Measurements from ENCODE around the gene TMEM106B. TPM values are rescaled to one million over a fixed set of nuclear protein-coding genes. Genes with fewer than 3 reads are reported as not detected.
"Not testable (repeated sequence)": the region's sequence is repeated elsewhere in the genome, so short reads cannot be mapped to it uniquely, and the experiment has no call there.

The TMEM106B gene
- total and polyA plus RNA-seq, 9 donors: 18.3 to 58.8 (median 45.1) TPM

- Histone ChIP-seq H3K9me3 (no peaks in the 10 kb centered on the region), H3K36me3 (no peaks in the 10 kb centered on the region), H3K27me3 (no peaks in the 10 kb centered on the region), H3K27ac (no peak overlapping the region), H3K4me3 (no peak overlapping the region), H3K4me1 (ENCODE audit: insufficient read depth) (peaks cover 2% of the 10 kb centered on the region)
- intact Hi-C loops (cut with DNase I): no loop called here
- DNase-seq: no peak
- WGBS, 3 donors: 98 to 100% (median 98%) methylated on average over 1 of the region's 1 CpG
- TF ChIP-seq CTCF (IDR thresholded peaks at IDR 0.05) (no peak), EP300 (IDR thresholded peaks at IDR 0.05) (no peak), POLR2A (IDR thresholded peaks at IDR 0.05) (no peak)
These were observed 6.2 kb downstream of the TMEM106B start for GRCh38 chr7:12217311-12217710.

DNA sequence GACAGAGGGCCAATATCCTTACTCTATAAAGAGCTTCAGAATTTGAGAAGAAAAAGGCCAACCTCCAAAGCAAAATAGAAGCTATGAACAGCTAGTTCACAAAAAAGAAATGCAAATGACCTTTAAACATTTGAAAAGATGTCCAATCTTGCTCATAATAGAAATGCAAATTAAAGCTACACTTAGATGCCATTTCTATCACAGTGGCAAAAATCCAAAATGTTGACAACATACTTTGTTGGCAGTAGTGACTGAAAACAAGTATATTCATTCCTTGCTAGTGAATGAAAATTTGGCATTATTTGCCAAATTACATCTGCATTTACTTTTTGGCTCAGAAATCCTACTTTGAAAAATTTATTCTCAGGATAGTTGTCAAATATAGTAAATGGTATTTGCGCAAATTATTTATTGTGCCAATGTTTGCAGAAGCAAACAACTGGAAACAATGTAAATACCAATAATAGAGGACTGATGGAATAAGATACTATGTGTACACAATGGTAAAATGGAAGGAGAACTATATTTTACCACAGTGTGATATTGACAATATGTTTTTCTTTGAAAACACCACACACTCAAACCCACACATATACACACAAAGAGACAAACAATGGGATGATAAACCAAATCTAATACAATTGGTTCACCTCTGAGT lies 9.4 kb downstream of the TMEM106B start:
- no peak for DNase-seq
- Histone ChIP-seq H3K36me3 (no peaks in the 10 kb centered on the region), H3K27ac (no peak overlapping the region), H3K9me3 (no peaks in the 10 kb centered on the region), H3K4me3 (no peak overlapping the region), H3K4me1 (ENCODE audit: insufficient read depth) (peaks cover 2% of the 10 kb centered on the region), H3K27me3 (no peaks in the 10 kb centered on the region)
- 83 to 90% (median 89%) methylated on average over 1 of the region's 1 CpG for WGBS, 3 donors
- intact Hi-C loops (cut with DNase I): no loop called here
- no peak for TF ChIP-seq CTCF (IDR thresholded peaks at IDR 0.05)
- no peak for TF ChIP-seq POLR2A (IDR thresholded peaks at IDR 0.05)

DNA sequence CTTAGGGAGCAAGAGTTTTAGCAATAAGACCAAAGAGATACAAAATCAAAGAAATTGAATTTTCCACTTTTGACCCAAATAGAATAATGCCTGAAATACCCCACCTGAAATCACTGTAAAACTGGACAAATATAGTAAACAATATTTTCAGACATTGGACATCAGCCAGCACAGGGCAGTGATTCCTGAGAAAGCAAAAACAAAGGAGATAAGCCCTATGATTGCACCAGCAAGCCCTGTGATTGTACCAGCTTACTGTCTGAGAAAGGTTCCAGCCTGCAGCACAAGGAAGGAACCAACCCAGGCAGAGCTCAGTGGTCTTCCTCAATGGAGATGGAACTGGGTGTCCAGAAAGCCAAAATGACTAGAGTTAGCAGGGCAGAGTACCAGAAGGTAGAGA lies 10.3 kb downstream of the TMEM106B start:
- H3K4me3 ChIP-seq: no peak overlapping the region
- H3K27ac ChIP-seq: no peak overlapping the region
- no peaks in the 10 kb centered on the region for H3K9me3 ChIP-seq
- TF ChIP-seq CTCF (IDR thresholded peaks at IDR 0.05) (no peak), EP300 (IDR thresholded peaks at IDR 0.05) (no peak), POLR2A (IDR thresholded peaks at IDR 0.05) (no peak)
- no peaks in the 10 kb centered on the region for H3K27me3 ChIP-seq
- no peak for DNase-seq
- intact Hi-C loops (cut with DNase I): no loop called here
- peaks cover 2% of the 10 kb centered on the region for H3K4me1 ChIP-seq (ENCODE audit: insufficient read depth)
- no peaks in the 10 kb centered on the region for H3K36me3 ChIP-seq

DNA sequence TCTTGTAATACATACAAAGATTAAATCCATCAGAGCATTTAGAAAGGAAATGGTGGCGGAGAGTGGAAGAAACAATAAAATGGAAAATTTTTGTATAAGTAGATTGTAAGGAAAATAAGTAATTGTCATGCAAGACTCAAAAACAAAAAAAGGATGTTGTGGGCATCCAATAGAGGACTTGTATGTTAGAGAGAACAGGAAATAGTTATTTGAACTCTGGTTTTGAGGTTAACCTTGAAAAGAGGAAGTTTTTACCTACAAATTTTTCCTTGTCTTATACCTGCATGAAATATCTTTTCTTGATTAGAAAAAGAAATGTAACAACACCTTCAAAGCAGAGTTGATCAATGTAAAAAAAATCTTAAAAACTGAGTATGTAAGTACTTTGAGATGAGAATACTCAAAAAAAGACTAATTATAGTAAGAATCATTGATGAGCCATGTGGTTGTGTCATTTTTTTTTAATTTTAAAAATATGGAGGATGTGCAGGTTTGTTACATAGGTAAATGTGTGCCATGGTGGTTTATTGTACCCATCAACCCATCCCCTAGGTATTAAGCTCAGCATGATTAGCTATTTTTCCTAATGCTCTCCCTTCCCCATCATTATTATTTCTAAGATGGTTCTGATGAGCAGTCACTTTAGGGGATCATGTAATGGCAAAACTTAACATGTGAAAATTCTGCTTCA lies 11.9 kb downstream of the TMEM106B start:
- intact Hi-C loops (cut with DNase I): no loop called here
- no peak for DNase-seq
- Histone ChIP-seq H3K4me1 (ENCODE audit: insufficient read depth) (peaks cover 2% of the 10 kb centered on the region), H3K4me3 (no peak overlapping the region), H3K9me3 (no peaks in the 10 kb centered on the region), H3K36me3 (no peaks in the 10 kb centered on the region), H3K27me3 (no peaks in the 10 kb centered on the region), H3K27ac (no peak overlapping the region)
- no peak for TF ChIP-seq CTCF (IDR thresholded peaks at IDR 0.05)
- 7 to 47% (median 45%) methylated on average over 1 of the region's 1 CpG for WGBS, 3 donors

DNA sequence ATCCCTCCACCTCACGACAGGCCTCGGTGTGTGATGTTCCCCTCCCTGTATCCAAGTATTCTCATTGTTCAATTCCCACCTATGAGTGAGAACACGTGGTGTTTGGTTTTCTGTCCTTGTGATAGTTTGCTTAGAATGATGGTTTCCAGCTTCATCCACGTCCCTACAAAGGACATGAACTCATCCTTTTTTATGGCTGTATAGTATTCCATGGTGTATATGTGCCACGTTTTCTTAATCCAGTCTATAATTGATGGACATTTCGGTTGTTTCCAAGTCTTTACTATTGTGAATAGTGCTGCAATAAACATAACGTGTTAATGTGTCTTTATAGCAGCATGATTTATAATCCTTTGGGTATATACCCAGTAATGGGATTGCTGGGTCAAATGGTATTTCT lies 13.9 kb downstream of the TMEM106B start:
- H3K36me3 ChIP-seq; intact Hi-C loops (cut with DNase I); H3K27ac ChIP-seq; H3K4me3 ChIP-seq; H3K27me3 ChIP-seq; DNase-seq; H3K4me1 ChIP-seq (ENCODE audit: insufficient read depth); H3K9me3 ChIP-seq: not testable (repeated sequence)
- 70 to 90% (median 84%) methylated on average over 7 of the region's 7 CpGs for WGBS, 3 donors

Data from ovary (tissue), 9 donors.